Measurements from ENCODE around the gene GYG1. TPM values are rescaled to one million over a fixed set of nuclear protein-coding genes. Genes with fewer than 3 reads are reported as not detected.

The GYG1 gene
- total RNA-seq, 1 donor from 2014 or later: 20.2 TPM

DNA sequence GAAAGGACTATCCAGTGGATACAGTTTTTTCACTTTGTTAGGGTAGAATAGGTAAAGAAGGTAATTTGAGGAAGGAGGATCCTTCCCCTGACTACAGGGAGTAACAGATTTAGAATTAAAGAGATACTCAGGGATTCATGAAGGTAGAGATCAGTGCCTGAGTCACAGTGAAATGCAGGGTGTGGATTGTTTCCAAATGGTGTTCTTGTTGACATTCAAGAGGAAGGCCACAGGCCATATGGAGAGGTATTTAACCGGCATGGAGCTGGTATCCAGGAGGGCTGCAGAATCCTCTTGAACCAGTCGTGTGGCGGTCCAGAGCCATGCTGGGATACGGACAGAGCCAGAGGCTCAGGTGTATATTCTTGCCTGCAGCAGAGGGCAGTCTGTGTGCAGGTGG lies 28.2 kb downstream of the GYG1 start:
- no peaks in the 10 kb centered on the region for H3K4me1 Mint-ChIP-seq
- CTCF ChIA-PET: no interaction called here

DNA sequence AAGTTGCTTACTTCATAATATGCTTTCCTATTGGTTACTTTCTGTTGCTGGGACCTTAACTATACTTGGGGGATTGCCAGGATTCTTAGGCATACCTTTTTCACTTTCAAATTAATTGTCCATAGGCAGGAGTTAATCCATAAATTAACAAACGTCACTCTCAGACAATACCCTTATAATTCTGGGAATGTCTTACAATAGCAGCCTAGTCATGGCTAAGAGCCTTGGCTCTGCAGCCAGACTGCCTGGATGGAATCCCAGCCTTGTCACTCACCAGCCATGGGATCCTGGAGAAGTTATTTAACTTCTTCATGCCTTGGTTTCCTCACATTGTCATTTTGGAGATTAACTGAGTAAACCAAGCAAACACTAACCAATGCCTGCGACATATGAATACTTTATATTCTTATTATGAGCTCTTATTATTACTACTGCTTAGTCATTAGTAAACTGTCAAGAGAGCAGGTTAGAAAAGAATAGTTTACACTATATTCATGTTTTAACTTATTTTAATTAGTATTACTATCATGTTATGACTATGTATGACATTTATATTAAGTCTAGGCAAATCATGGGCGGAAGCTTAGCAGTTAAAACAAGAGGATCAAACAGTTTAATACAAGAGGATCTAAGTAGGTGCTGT lies 29.0 kb downstream of the GYG1 start:
- no peaks in the 10 kb centered on the region for H3K27me3 Mint-ChIP-seq
- ChIA-PET POLR2A (no interaction called here), CTCF (no interaction called here)
- no peak for DNase-seq
- H3K36me3 Mint-ChIP-seq (ENCODE audit: low read depth): peaks cover 68% of the 10 kb centered on the region
- no peak for ATAC-seq (ENCODE audit: low read depth)
- no peak overlapping the region for H3K4me3 Mint-ChIP-seq
- H3K9me3 Mint-ChIP-seq: peaks cover 4% of the 10 kb centered on the region
- TF ChIP-seq, protein P1, sequence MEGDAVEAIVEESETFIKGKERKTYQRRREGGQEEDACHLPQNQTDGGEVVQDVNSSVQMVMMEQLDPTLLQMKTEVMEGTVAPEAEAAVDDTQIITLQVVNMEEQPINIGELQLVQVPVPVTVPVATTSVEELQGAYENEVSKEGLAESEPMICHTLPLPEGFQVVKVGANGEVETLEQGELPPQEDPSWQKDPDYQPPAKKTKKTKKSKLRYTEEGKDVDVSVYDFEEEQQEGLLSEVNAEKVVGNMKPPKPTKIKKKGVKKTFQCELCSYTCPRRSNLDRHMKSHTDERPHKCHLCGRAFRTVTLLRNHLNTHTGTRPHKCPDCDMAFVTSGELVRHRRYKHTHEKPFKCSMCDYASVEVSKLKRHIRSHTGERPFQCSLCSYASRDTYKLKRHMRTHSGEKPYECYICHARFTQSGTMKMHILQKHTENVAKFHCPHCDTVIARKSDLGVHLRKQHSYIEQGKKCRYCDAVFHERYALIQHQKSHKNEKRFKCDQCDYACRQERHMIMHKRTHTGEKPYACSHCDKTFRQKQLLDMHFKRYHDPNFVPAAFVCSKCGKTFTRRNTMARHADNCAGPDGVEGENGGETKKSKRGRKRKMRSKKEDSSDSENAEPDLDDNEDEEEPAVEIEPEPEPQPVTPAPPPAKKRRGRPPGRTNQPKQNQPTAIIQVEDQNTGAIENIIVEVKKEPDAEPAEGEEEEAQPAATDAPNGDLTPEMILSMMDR (IDR thresholded peaks at IDR 0.05): no peak
- intact Hi-C loops (cut with micrococcal nuclease): no loop called here
- no peak overlapping the region for H3K27ac Mint-ChIP-seq
- no peaks in the 10 kb centered on the region for H3K4me1 Mint-ChIP-seq

More for the DNA sequence above, 28.2 kb downstream of the GYG1 start:
- TF ChIP-seq, protein P1 (IDR thresholded peaks at IDR 0.05): no peak
- DNase-seq (no peak), ATAC-seq (ENCODE audit: low read depth) (no peak)
- Mint-ChIP-seq H3K36me3 (ENCODE audit: low read depth) (peaks cover 68% of the 10 kb centered on the region), H3K4me3 (no peak overlapping the region), H3K27ac (no peak overlapping the region), H3K27me3 (no peaks in the 10 kb centered on the region), H3K9me3 (no peaks in the 10 kb centered on the region)
- POLR2A ChIA-PET: no interaction called here
- intact Hi-C loops (cut with micrococcal nuclease): no loop called here

DNA sequence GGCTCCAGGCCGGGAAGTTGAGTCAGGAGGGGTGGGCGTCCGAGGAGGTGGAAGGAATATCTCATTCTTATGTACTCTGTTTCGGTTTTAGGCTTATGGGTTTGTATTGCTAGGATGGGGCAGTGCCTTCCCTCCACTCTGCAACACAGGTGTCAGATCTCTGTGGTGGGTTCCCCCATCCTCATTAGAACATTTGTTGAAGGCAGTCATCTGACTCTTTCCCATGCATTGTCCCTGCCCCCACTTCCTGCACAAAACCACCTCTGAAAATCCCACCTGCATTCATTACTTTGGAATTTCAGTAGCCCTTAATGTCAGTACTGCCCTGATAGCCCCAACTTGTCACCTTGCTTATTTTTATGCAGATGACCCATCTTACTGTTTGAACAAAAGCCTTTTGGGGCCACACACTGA lies 29.5 kb downstream of the GYG1 start:
- CTCF ChIA-PET: no interaction called here
- Mint-ChIP-seq H3K36me3 (ENCODE audit: low read depth) (peaks cover 64% of the 10 kb centered on the region), H3K27ac (no peak overlapping the region), H3K4me1 (no peaks in the 10 kb centered on the region), H3K9me3 (peaks cover 4% of the 10 kb centered on the region), H3K27me3 (no peaks in the 10 kb centered on the region), H3K4me3 (no peak overlapping the region)
- DNase-seq (no peak), ATAC-seq (ENCODE audit: low read depth) (no peak)
- TF ChIP-seq, protein P1 (IDR thresholded peaks at IDR 0.05): no peak
- POLR2A ChIA-PET: no interaction called here
- intact Hi-C loops (cut with micrococcal nuclease): no loop called here

DNA sequence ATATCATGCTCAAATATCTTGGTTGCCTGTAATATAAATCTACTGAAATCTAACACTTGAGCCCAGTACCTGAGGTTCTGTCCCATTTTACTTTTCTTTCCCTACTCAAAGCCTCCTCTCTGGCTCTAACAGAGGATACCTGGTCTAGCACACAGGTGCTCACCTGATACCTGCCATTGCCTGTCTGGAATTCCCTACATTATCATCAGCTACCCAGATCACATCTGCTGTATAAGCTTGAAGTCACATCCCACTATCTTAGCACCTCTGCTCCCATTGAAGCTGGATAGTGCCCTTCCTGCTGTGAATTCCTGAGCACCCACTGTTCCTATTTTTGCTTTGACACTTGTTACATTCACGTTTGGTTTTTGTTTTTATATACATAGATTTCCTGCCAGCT lies 30.5 kb downstream of the GYG1 start:
- no peak for DNase-seq
- POLR2A ChIA-PET: no interaction called here
- CTCF ChIA-PET: no interaction called here
- no peak for ATAC-seq (ENCODE audit: low read depth)
- Mint-ChIP-seq H3K36me3 (ENCODE audit: low read depth) (peaks cover 67% of the 10 kb centered on the region), H3K4me1 (no peaks in the 10 kb centered on the region), H3K27ac (no peak overlapping the region), H3K4me3 (no peak overlapping the region), H3K9me3 (peaks cover 4% of the 10 kb centered on the region), H3K27me3 (no peaks in the 10 kb centered on the region)
- TF ChIP-seq, protein P1 (IDR thresholded peaks at IDR 0.05): no peak
- intact Hi-C loops (cut with micrococcal nuclease): no loop called here

DNA sequence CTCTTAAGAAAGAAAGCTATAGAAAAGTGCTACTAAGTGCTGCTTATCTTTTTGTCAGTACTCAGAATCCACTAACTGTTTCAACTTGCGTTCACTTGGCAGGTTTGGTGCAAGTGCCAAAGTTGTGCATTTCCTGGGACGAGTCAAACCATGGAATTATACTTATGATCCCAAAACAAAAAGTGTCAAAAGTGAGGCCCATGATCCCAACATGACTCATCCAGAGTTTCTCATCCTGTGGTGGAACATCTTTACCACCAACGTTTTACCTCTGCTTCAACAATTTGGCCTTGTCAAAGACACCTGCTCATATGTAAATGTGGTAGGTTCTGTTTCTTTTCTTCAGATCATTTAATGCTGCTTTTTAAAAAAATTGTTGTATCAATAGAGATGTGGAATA lies 32.6 kb downstream of the GYG1 start:
- peaks cover 4% of the 10 kb centered on the region for H3K9me3 Mint-ChIP-seq
- H3K27me3 Mint-ChIP-seq: no peaks in the 10 kb centered on the region
- ATAC-seq (ENCODE audit: low read depth) (no peak), DNase-seq (no peak)
- no peak overlapping the region for H3K4me3 Mint-ChIP-seq
- CTCF ChIA-PET: no interaction called here
- TF ChIP-seq, protein P1 (IDR thresholded peaks at IDR 0.05): no peak
- intact Hi-C loops (cut with micrococcal nuclease): no loop called here
- no peaks in the 10 kb centered on the region for H3K4me1 Mint-ChIP-seq
- H3K36me3 Mint-ChIP-seq (ENCODE audit: low read depth): peaks cover 72% of the 10 kb centered on the region
- POLR2A ChIA-PET: no interaction called here
- H3K27ac Mint-ChIP-seq: no peak overlapping the region
